ENCODE results near the gene AP4E1. TPM values are rescaled to one million over a fixed set of nuclear protein-coding genes. Genes with fewer than 3 reads are reported as not detected.
"Not testable (repeated sequence)": the region's sequence is repeated elsewhere in the genome, so short reads cannot be mapped to it uniquely, and the experiment has no call there.

AP4E1 gene
- total RNA-seq, 1 donor from 2014 or later, result 10.1 TPM

DNA sequence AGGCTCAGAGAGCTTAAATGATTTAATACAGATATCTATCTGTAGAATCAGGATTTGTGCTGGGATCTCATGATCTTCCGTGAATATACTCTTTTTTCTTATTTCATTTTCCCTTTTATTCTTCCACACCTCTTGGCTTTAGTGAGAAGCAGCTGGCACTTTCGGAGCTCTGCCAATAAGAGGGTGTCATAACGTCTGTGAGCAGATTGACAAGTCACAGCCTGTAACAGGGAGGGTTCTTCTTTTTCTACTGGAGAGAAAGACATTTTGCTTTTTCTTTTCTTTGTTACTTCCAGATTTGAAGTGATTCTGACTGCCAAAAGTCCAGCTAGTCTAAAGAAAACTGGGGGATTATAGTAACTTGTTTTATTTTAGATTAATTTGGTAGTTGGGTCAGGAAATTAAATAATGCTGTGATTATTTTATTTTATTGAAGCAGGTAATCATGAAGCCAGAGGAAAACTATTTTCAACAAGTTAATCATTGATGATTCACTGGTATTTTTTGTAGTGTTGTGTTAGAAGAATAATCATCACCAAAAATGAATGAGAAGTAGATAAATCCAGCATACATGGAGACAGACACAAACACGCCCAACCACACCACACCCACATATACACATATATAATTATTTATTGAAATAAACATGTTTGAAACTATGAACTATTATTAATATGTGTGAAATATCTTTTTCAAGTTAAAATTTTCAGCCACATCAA, 116.4 kb downstream of the AP4E1 start:
- Mint-ChIP-seq H3K27ac (no peak overlapping the region), H3K27me3 (no peaks in the 10 kb centered on the region), H3K4me3 (no peak overlapping the region), H3K9me3 (peaks cover 2% of the 10 kb centered on the region), H3K36me3 (peaks cover 2% of the 10 kb centered on the region), H3K4me1 (ENCODE audit: unreplicated experiment) (peaks cover 4% of the 10 kb centered on the region)
- DNase-seq (ENCODE audit: extremely low spot score, unreplicated experiment), result no peak
- TF ChIP-seq, protein P1, sequence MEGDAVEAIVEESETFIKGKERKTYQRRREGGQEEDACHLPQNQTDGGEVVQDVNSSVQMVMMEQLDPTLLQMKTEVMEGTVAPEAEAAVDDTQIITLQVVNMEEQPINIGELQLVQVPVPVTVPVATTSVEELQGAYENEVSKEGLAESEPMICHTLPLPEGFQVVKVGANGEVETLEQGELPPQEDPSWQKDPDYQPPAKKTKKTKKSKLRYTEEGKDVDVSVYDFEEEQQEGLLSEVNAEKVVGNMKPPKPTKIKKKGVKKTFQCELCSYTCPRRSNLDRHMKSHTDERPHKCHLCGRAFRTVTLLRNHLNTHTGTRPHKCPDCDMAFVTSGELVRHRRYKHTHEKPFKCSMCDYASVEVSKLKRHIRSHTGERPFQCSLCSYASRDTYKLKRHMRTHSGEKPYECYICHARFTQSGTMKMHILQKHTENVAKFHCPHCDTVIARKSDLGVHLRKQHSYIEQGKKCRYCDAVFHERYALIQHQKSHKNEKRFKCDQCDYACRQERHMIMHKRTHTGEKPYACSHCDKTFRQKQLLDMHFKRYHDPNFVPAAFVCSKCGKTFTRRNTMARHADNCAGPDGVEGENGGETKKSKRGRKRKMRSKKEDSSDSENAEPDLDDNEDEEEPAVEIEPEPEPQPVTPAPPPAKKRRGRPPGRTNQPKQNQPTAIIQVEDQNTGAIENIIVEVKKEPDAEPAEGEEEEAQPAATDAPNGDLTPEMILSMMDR (conservative IDR thresholded peaks at IDR 0.05), result no peak

DNA sequence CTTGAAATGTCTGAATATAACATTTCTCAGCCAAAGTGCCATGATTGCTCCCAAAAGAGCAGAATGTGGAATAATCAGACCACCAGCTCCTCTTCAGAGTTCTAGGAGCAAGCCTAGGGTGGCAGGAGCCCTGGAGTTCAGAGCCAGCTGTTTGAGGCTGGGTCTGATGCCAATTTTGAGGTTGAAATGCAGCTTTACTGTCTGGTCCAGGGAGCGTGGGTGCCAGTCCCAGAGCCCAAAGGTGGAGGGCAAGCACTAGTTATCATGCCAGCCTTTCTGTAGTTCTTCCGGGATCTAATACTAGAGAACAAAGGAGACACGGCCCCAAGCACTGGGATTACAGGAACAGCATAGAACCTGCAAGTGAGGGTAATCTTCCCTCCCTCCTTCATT, 117.0 kb downstream of the AP4E1 start:
- peaks cover 4% of the 10 kb centered on the region for H3K4me1 Mint-ChIP-seq (ENCODE audit: unreplicated experiment)
- H3K4me3 Mint-ChIP-seq, result no peak overlapping the region
- no peaks in the 10 kb centered on the region for H3K9me3 Mint-ChIP-seq
- TF ChIP-seq, protein P1 (conservative IDR thresholded peaks at IDR 0.05), result no peak
- no peak overlapping the region for H3K27ac Mint-ChIP-seq
- no peak for DNase-seq (ENCODE audit: extremely low spot score, unreplicated experiment)
- H3K27me3 Mint-ChIP-seq, result no peaks in the 10 kb centered on the region
- H3K36me3 Mint-ChIP-seq, result no peaks in the 10 kb centered on the region

- Mint-ChIP-seq H3K27ac (no peak overlapping the region), H3K4me3 (no peak overlapping the region), H3K9me3 (no peaks in the 10 kb centered on the region), H3K4me1 (ENCODE audit: unreplicated experiment) (no peaks in the 10 kb centered on the region), H3K27me3 (no peaks in the 10 kb centered on the region), H3K36me3 (no peaks in the 10 kb centered on the region)
- DNase-seq (ENCODE audit: extremely low spot score, unreplicated experiment), result no peak
- TF ChIP-seq, protein P1 (conservative IDR thresholded peaks at IDR 0.05), result no peak
Observed at GRCh38 chr15:51030649-51031316, 122.3 kb downstream of the AP4E1 start.

DNA sequence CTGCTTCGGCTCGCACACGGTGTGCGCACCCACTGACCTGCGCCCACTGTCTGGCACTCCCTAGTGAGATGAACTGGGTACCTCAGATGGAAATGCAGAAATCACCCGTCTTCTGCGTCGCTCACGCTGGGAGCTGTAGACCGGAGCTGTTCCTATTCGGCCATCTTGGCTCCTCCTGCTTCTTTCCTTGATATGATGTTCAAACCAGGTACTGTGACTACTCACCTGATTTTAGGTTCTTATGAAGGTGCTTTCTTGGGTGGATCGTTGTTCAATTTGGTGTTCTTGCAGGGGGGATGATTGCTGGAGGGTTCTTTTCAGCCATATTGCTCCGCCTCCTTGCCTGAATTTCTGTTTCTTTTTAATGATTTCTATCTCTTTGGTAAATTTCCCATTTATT, 129.0 kb downstream of the AP4E1 start:
- H3K9me3 Mint-ChIP-seq; H3K27me3 Mint-ChIP-seq; H3K27ac Mint-ChIP-seq; H3K4me3 Mint-ChIP-seq; H3K36me3 Mint-ChIP-seq; DNase-seq (ENCODE audit: extremely low spot score, unreplicated experiment): not testable (repeated sequence)
- peaks cover 10% of the 10 kb centered on the region for H3K4me1 Mint-ChIP-seq (ENCODE audit: unreplicated experiment)

- Mint-ChIP-seq H3K4me1 (ENCODE audit: unreplicated experiment) (peaks cover 10% of the 10 kb centered on the region), H3K27ac (no peak overlapping the region), H3K4me3 (no peak overlapping the region), H3K9me3 (no peaks in the 10 kb centered on the region), H3K27me3 (no peaks in the 10 kb centered on the region), H3K36me3 (no peaks in the 10 kb centered on the region)
- DNase-seq (ENCODE audit: extremely low spot score, unreplicated experiment), result no peak
- TF ChIP-seq, protein P1 (conservative IDR thresholded peaks at IDR 0.05), result no peak
Observed at GRCh38 chr15:51038162-51038973, 129.9 kb downstream of the AP4E1 start.

DNA sequence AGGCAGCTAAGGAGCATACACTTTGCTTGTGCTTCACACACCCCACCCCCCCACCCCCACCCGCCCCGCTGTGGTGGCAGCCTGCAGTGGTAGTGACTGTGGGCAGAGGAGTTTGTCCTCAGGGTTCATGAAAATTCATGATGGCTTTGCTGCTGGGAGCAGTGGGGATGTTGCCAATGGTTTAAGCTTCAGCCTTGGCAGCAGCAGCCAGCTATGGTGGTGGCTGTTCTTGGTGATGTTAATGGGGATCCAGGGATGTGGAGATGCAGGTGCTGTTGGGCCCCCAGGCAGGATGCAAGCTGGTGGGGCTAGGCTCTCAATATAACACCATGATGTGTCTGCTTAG, 130.5 kb downstream of the AP4E1 start:
- Mint-ChIP-seq H3K4me3 (no peak overlapping the region), H3K27ac (no peak overlapping the region), H3K9me3 (no peaks in the 10 kb centered on the region), H3K4me1 (ENCODE audit: unreplicated experiment) (peaks cover 10% of the 10 kb centered on the region), H3K27me3 (no peaks in the 10 kb centered on the region), H3K36me3 (no peaks in the 10 kb centered on the region)
- DNase-seq (ENCODE audit: extremely low spot score, unreplicated experiment), result no peak
- TF ChIP-seq, protein P1 (conservative IDR thresholded peaks at IDR 0.05), result no peak

Data from type B pancreatic cell (in vitro differentiated cells).